HG02981 (cell line): ENCODE results near the gene TTC9.

Experiments used
- ATAC-seq: cut with Tn5 transposase; IDR thresholded peaks from one replicate; pipeline ENCODE4 v1.9.1; 2021; ENCODE audit warnings: mild to moderate bottlenecking, moderate library complexity; ENCODE audit not compliant: unreplicated experiment

The TTC9 gene

GRCh38 chr14:70711451-70711850 is 69.7 kb downstream of the TTC9 start:
- ATAC-seq = no peak

DNA sequence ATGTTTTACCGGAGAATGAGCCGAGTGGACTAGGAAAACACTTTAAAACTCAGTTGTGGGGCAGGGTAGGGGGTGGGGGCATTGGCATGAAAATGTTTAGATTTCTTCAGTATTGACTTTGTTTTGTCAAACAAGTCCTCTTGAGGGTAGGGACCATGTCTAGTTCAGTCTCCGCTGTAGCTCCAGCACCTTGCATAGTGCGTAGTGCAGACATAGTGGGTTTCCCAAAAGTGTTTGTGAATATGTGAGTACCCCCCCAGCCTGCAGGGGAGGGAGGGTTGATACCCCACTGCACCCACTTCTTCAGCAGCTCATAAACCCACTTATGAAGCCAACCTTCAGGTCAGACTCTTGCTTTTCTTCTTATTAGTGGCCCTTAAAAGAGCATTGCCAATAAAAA is 71.4 kb downstream of the TTC9 start:
- no peak for ATAC-seq

GRCh38 chr14:70713511-70713916 is 71.8 kb downstream of the TTC9 start:
- no peak for ATAC-seq

- ATAC-seq = no peak
Observed at GRCh38 chr14:70714055-70714550, 72.4 kb downstream of the TTC9 start.

GRCh38 chr14:70716483-70716882 is 74.8 kb downstream of the TTC9 start:
- no peak for ATAC-seq

DNA sequence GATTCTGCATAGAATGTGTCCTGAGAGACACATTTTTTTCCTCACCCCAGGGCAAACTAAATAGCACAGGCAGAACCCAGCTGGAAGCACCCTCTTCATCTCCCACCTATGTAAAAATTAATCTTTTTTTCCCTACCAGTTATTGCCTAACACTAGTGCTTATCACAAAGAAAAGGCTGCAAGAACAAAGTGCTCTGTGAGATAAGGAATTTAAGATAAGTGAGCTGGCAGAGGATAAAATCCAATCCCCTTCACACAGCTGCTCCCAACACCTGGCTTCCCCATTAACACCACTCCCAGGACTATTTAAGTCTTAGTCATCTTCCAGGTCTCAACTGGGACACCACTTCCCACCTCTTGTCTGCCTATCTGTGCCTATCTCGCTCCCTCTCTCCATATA is 75.2 kb downstream of the TTC9 start:
- no peak for ATAC-seq

- no peak for ATAC-seq
Observed at GRCh38 chr14:70718383-70719118, 76.8 kb downstream of the TTC9 start.

DNA sequence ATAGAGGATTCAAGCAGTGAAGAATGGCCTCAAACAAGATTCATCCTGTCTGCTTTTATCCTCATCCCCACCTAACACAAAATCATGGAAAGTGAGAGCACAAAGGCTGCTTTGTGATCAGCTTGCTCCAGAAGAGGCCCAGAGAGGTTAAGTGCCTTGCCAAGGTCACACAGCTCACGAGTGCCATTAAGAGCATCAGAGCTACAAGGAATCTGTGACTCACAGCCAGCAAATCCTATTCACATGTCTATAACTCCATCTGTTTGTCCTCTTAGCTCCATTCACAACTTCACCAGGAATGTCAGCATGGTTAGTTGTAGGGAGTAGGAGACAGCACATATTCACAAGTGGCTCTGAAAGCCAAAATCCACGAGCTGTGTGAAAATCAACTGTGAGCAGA is 79.8 kb downstream of the TTC9 start:
- ATAC-seq = no peak

DNA sequence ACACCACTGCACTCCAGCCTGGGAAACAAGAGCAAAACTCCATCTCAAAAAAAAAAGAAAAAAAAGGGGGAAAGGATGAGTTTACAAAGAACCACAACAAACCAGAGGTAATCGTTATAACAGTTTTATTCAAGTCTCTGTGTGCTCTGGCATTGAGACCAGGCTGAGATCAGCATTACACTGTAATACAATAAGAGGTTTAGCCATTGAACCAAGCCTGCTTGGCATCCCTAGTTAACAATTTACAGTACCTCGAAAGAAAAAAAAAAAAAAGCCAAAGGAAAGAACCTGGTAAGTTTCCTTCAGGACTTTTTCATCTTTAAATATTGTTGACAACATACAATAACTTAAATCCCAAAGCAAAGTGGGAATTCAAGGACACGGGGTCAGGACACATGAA is 80.7 kb downstream of the TTC9 start:
- no peak for ATAC-seq

- no peak for ATAC-seq
Observed at GRCh38 chr14:70723276-70723675, 81.6 kb downstream of the TTC9 start.

DNA sequence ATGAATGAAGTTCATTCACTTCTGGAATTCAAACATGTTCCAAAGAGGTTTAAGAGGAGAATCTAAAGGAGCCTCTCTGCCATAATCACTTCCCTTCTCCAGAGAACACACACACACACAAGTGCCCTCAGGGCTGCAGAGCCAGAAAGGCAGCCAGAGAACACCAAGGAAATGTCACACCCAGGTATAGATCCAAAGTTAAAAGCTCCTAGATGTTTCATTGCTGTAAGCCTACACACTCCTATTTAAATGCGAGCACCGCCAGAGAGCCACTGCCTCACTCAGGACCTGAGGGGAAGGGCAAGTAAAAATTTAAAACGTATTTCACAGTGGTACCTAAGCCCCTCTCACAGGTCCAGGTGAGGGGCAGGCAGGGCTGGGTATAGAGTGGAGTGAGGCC is 82.4 kb downstream of the TTC9 start:
- no peak for ATAC-seq

GRCh38 chr14:70724944-70725343 is 83.2 kb downstream of the TTC9 start:
- no peak for ATAC-seq
